Central memory CD4-positive, alpha-beta T cell (primary cell): ENCODE results near the gene SLC29A2.
"Not testable (repeated sequence)": the region's sequence is repeated elsewhere in the genome, so short reads cannot be mapped to it uniquely, and the experiment has no call there.

ENCODE experiments used
- DNase-seq: peaks from one replicate; pipeline ENCODE4 v3.0.0; 2022
- total RNA-seq, 3 experiments: gene quantifications; one replicate each; lab custom pipeline; 2026; lab: John Stamatoyannopoulos, UW

Gene SLC29A2
- total RNA-seq = 16.8 to 23.6 (median 19.1) reads per million in 3 experiments

- DNase-seq = peak; percentile 70
These were observed at the start of gene SLC29A2 for GRCh38 chr11:66371627-66372415. SLC29A2 (minus strand) TSS chr11:66371760; CDS start chr11:66371591, 169 bp downstream.

- DNase-seq = no peak
These were observed 49.3 kb upstream of the SLC29A2 start, which contains the start of gene NPAS4 for GRCh38 chr11:66420671-66421476. NPAS4 (plus strand) TSS chr11:66421035; CDS start chr11:66421180, 145 bp downstream.

GRCh38 chr11:66419825-66420224, 48.3 kb upstream of the SLC29A2 start:
- DNase-seq = no peak

- DNase-seq = no peak
These were observed 47.4 kb upstream of the SLC29A2 start for GRCh38 chr11:66418986-66419308.

- peak; percentile 18 for DNase-seq
These were observed 46.8 kb upstream of the SLC29A2 start for GRCh38 chr11:66418168-66418985.

GRCh38 chr11:66417000-66417399, 45.4 kb upstream of the SLC29A2 start:
- no peak for DNase-seq

GRCh38 chr11:66415423-66415822, 43.9 kb upstream of the SLC29A2 start:
- DNase-seq = no peak

GRCh38 chr11:66414120-66414934, 42.8 kb upstream of the SLC29A2 start:
- no peak for DNase-seq

- no peak for DNase-seq
These were observed 41.6 kb upstream of the SLC29A2 start for GRCh38 chr11:66413167-66413566.

GRCh38 chr11:66412110-66412509, 40.5 kb upstream of the SLC29A2 start:
- no peak for DNase-seq

- DNase-seq = no peak
These were observed 39.8 kb upstream of the SLC29A2 start for GRCh38 chr11:66411323-66411722.

GRCh38 chr11:66410191-66410590, 38.6 kb upstream of the SLC29A2 start:
- no peak for DNase-seq

GRCh38 chr11:66409226-66409625, 37.7 kb upstream of the SLC29A2 start:
- DNase-seq = no peak

GRCh38 chr11:66408488-66409214, 37.1 kb upstream of the SLC29A2 start:
- peak; percentile 86 for DNase-seq

GRCh38 chr11:66407651-66408050, 36.1 kb upstream of the SLC29A2 start:
- no peak for DNase-seq

GRCh38 chr11:66393954-66394353, 22.4 kb upstream of the SLC29A2 start:
- no peak for DNase-seq

GRCh38 chr11:66391322-66391721, 19.8 kb upstream of the SLC29A2 start:
- DNase-seq = no peak

GRCh38 chr11:66388780-66389386, 17.3 kb upstream of the SLC29A2 start:
- DNase-seq = peak; percentile 56

- DNase-seq = peak; percentile 69
These were observed 14.9 kb upstream of the SLC29A2 start for GRCh38 chr11:66386171-66387069.

GRCh38 chr11:66384316-66384715, 12.8 kb upstream of the SLC29A2 start:
- not testable (repeated sequence) for DNase-seq
